Esophagus squamous epithelium (tissue), 5 donors: ENCODE results near the gene CCNF. TPM values are rescaled to one million over a fixed set of nuclear protein-coding genes. Genes with fewer than 3 reads are reported as not detected.
A peak's percentile ranks its signal among the peaks of the same experiment; 100 is the strongest.

Source experiments
- DNase-seq: peaks from one replicate; lab custom pipeline; 2025; lab: John Stamatoyannopoulos, UW
- H3K27ac ChIP-seq, 4 donors: fragments of 200-600 bp; sonication (generic); one replicate each; pipeline ENCODE4 v1.5.1; 2016 to 2019; ENCODE audit warnings: mild to moderate bottlenecking in 1 of 4
- H3K27me3 ChIP-seq, 4 donors: fragments of 200-600 bp; sonication (generic); 1 replicate in 3 of 4; 2 replicates in 1 of 4; pipeline versions ENCODE4 v1.5.1 to v1.6.0; 2017 to 2021; ENCODE audit warnings: antibody characterized with exemption in 1 of 4
- H3K36me3 ChIP-seq, 3 donors: fragments of 200-600 bp; sonication (generic); one replicate each; pipeline ENCODE4 v1.5.1; 2016 to 2019
- H3K4me1 ChIP-seq, 3 donors: fragments of 200-600 bp; sonication (generic); one replicate each; pipeline ENCODE4 v1.5.1; 2017 to 2019
- H3K4me3 ChIP-seq, 4 donors: fragments of 200-600 bp; sonication (generic); 1 replicate in 3 of 4; 2 replicates in 1 of 4; pipeline ENCODE4 v1.5.1; 2016 to 2019; ENCODE audit warnings: mild to moderate bottlenecking in 2 of 4, moderate library complexity in 1 of 4
- H3K9me3 ChIP-seq, 3 donors: fragments of 200-600 bp; sonication (generic); one replicate each; pipeline ENCODE4 v1.5.1; 2016 to 2019
- CTCF ChIP-seq, 6 experiments: fragments of 450-650 bp in 4 of 6; fragments of 200-600 bp in 2 of 6; sonication (generic) in 2 of 6; IDR thresholded peaks; one replicate each; pipeline ENCODE4 v1.5.1; 2016 to 2019; ENCODE audit warnings: antibody characterized with exemption in 6 of 6, mild to moderate bottlenecking in 4 of 6, moderate library complexity in 4 of 6
- POLR2A ChIP-seq, 4 donors: fragments of 450-650 bp; IDR thresholded peaks; one replicate each; pipeline ENCODE4 v1.6.1; 2017; ENCODE audit warnings: antibody characterized with exemption in 4 of 4, mild to moderate bottlenecking in 4 of 4, moderate library complexity in 3 of 4
- WGBS, 2 donors: methylation state at CpG; one replicate each; pipeline ENCODE4 v1.1.5; 2018; 5-methylcytosine and 5-hydroxymethylcytosine counted together
- intact Hi-C: fragments of 100-400 bp; cut with DNase I; formaldehyde crosslinking; loops from one replicate; pipeline ENCODE4 v1.15.0; 2022
- total RNA-seq, 4 donors: library from RNA; depleted of rRNA; stranded (reverse); fragments of >200 nt; gene quantifications; one replicate each; pipeline ENCODE4 v1.1.0, GENCODE V29; 2016
- donor health status: DM: yes; HTN: yes; CAD: no.

Gene CCNF
- total RNA-seq, 4 donors from 2014 or later: 5.9 to 18.6 (median 10.2) TPM

- intact Hi-C loops: no loop called here
- no peaks in the 10 kb centered on the region for H3K9me3 ChIP-seq
- no peak for DNase-seq
- no peaks in the 10 kb centered on the region for H3K36me3 ChIP-seq
- TF ChIP-seq CTCF (IDR thresholded peaks at IDR 0.05): no peak
- no peak for TF ChIP-seq POLR2A (IDR thresholded peaks at IDR 0.05)
- H3K4me1 ChIP-seq: peaks cover 28 to 79% (median 55%) of the 10 kb centered on the region in 3 donors
- no peak overlapping the region for H3K4me3 ChIP-seq
- peaks cover 4 to 71% (median 18%) of the 10 kb centered on the region in 4 donors for H3K27me3 ChIP-seq
- no CpG with 5 or more reads among the region's 7 CpGs for WGBS, 2 donors
- no peak overlapping the region for H3K27ac ChIP-seq
Measured at GRCh38 chr16:2470234-2470601, 41.0 kb downstream of the CCNF start.

- peaks cover 4 to 75% (median 18%) of the 10 kb centered on the region in 4 donors for H3K27me3 ChIP-seq
Measured at GRCh38 chr16:2470603-2471015, 41.4 kb downstream of the CCNF start.

GRCh38 chr16:2471016-2471652, 41.9 kb downstream of the CCNF start, which contains the start of gene NTN3:
Gene NTN3, plus strand, starts transcription at chr16:2471297. Its CDS starts 405 bp downstream, at chr16:2471702.
- H3K27ac ChIP-seq: no peak within 1 kb of the TSS
- DNase-seq: no peak

More at GRCh38 chr16:2470603-2471015, 41.4 kb downstream of the CCNF start:
- Histone ChIP-seq H3K36me3 (no peaks in the 10 kb centered on the region), H3K27ac (no peak overlapping the region), H3K9me3 (no peaks in the 10 kb centered on the region), H3K4me1 (peaks cover 31 to 83% (median 59%) of the 10 kb centered on the region in 3 donors), H3K4me3 (peak overlapping the region in 1 of 4 donors; percentile 36)
- TF ChIP-seq POLR2A (IDR thresholded peaks at IDR 0.05) (no peak), CTCF (IDR thresholded peaks at IDR 0.05) (no peak)
- intact Hi-C loops: no loop called here
- DNase-seq: no peak
- WGBS, 2 donors: 20% methylated on average over 1 of the region's 9 CpGs; no CpG with 5 or more reads in 1 of the 2 donors

GRCh38 chr16:2471653-2472487, 42.6 kb downstream of the CCNF start:
- H3K9me3 ChIP-seq: no peaks in the 10 kb centered on the region
- peak overlapping the region in 3 of 4 donors; percentile 1 to 58 (median 36) for H3K4me3 ChIP-seq
- intact Hi-C loops: no loop called here
- H3K4me1 ChIP-seq: peaks cover 35 to 90% (median 65%) of the 10 kb centered on the region in 3 donors
- no peak for TF ChIP-seq POLR2A (IDR thresholded peaks at IDR 0.05)
- no peak for TF ChIP-seq CTCF (IDR thresholded peaks at IDR 0.05)
- no peak overlapping the region for H3K27ac ChIP-seq
- no CpG with 5 or more reads among the region's 61 CpGs for WGBS, 2 donors
- H3K36me3 ChIP-seq: no peaks in the 10 kb centered on the region
- DNase-seq: no peak
- peaks cover 4 to 76% (median 18%) of the 10 kb centered on the region in 4 donors for H3K27me3 ChIP-seq

More at GRCh38 chr16:2471016-2471652, 41.9 kb downstream of the CCNF start, which contains the start of gene NTN3:
- Histone ChIP-seq H3K9me3 (no peaks in the 10 kb centered on the region), H3K4me3 (peak within 1 kb of the TSS; percentile 0 to 58 (median 18)), H3K36me3 (no peaks in the 10 kb centered on the region), H3K4me1 (peaks cover 35 to 88% (median 64%) of the 10 kb centered on the region in 3 donors), H3K27me3 (peaks cover 4 to 77% (median 18%) of the 10 kb centered on the region in 4 donors)
- WGBS, 2 donors: no CpG with 5 or more reads among the region's 59 CpGs
- intact Hi-C loops: no loop called here
- TF ChIP-seq CTCF (IDR thresholded peaks at IDR 0.05) (no peak), POLR2A (IDR thresholded peaks at IDR 0.05) (no peak)
